IMR-90 (cell line): ENCODE measurements around the gene DHRSX. TPM values are rescaled to one million over a fixed set of nuclear protein-coding genes. Genes with fewer than 3 reads are reported as not detected.

ENCODE experiments used
- ATAC-seq: fragments of 200-7000 bp; cut with Tn5 transposase; 2 replicates; pipeline ENCODE4 v1.9.1; 2020; ENCODE audit warnings: low read depth, mild to moderate bottlenecking, moderate library complexity
- BruUV-seq: library from RNA; stranded (reverse); fragments of 400-500 nt; replicated peaks from 2 replicates; lab custom pipeline; 2021; lab: Mats Ljungman, UMichigan
- CTCF ChIA-PET: fragments of 300-600 bp; formaldehyde crosslinking; extraction: SDS; loops from one replicate; lab custom pipeline; 2021; ENCODE audit warnings: antibody characterized with exemption; lab: Yijun Ruan, JAX
- POLR2A ChIA-PET: fragments of 300-600 bp; sonication (Branson Sonifier 250); formaldehyde crosslinking; loops from one replicate; lab custom pipeline; 2022; ENCODE audit warnings: antibody characterized with exemption; ENCODE audit not compliant: unreplicated experiment; lab: Charles Lee
- DNase-seq: peaks from one replicate; pipeline ENCODE4 v3.0.0; 2013
- H2AFZ ChIP-seq: replicated peaks from 2 replicates; pipeline ENCODE3; 2013; ENCODE audit warnings: low read length, mild to moderate bottlenecking; ENCODE audit not compliant: poor library complexity
- H2AK5ac ChIP-seq: 2 replicates; pipeline ENCODE4 v1.6.1; 2013; ENCODE audit warnings: low read depth, low read length, inconsistent platforms
- H2AK9ac ChIP-seq: replicated peaks from 2 replicates; pipeline ENCODE3; 2013; ENCODE audit warnings: mild to moderate bottlenecking, low read depth, low read length, moderate library complexity; ENCODE audit not compliant: poor library complexity
- H2BK120ac ChIP-seq: 2 replicates; pipeline ENCODE4 v1.6.1; 2013; ENCODE audit warnings: low read depth, low read length, inconsistent platforms
- H2BK15ac ChIP-seq: 3 replicates; pipeline ENCODE4 v1.6.1; 2013; ENCODE audit warnings: low read depth, low read length, inconsistent platforms
- H2BK20ac ChIP-seq: 2 replicates; pipeline ENCODE4 v1.6.1; 2013; ENCODE audit warnings: low read depth, mild to moderate bottlenecking, inconsistent platforms, low read length, moderate library complexity
- H2BK5ac ChIP-seq: 2 replicates; pipeline ENCODE4 v1.6.1; 2013; ENCODE audit warnings: mild to moderate bottlenecking, low read depth, low read length, inconsistent platforms; ENCODE audit not compliant: poor library complexity, severe bottlenecking
- H3K14ac ChIP-seq: replicated peaks from 2 replicates; pipeline ENCODE4 v1.6.1; 2013; ENCODE audit warnings: low read depth, low read length, inconsistent platforms
- H3K18ac ChIP-seq: 2 replicates; pipeline ENCODE4 v1.6.1; 2013; ENCODE audit warnings: low read depth, low read length, control low read depth
- H3K23ac ChIP-seq: 2 replicates; pipeline ENCODE4 v1.6.1; 2013; ENCODE audit warnings: low read depth, low read length, inconsistent platforms
- H3K27ac ChIP-seq: 2 replicates; pipeline ENCODE4 v1.5.1; 2013; ENCODE audit warnings: mild to moderate bottlenecking, control low read depth, low read length; ENCODE audit not compliant: insufficient read depth
- H3K27me3 ChIP-seq: 2 replicates; pipeline ENCODE4 v1.6.1; 2013; ENCODE audit warnings: low read length; ENCODE audit not compliant: control insufficient read depth, insufficient read depth
- H3K36me3 ChIP-seq: 2 replicates; pipeline ENCODE4 v1.6.1; 2013; ENCODE audit warnings: low read length, mixed read lengths; ENCODE audit not compliant: control insufficient read depth, insufficient read depth
- H3K4ac ChIP-seq: 2 replicates; pipeline ENCODE4 v1.6.1; 2013; ENCODE audit warnings: low read depth, low read length, inconsistent platforms
- H3K4me1 ChIP-seq: 2 replicates; pipeline ENCODE4 v1.6.1; 2013; ENCODE audit warnings: low read length, mixed read lengths; ENCODE audit not compliant: control insufficient read depth, insufficient read depth
- H3K4me2 ChIP-seq: 2 replicates; pipeline ENCODE4 v1.6.1; 2013; ENCODE audit warnings: low read depth, mild to moderate bottlenecking, control low read depth, low read length, moderate library complexity
- H3K4me3 ChIP-seq: 2 replicates; pipeline ENCODE4 v1.5.1; 2013; ENCODE audit warnings: low read depth, mild to moderate bottlenecking, control low read depth, low read length, moderate library complexity; ENCODE audit not compliant: insufficient read depth
- H3K56ac ChIP-seq: 2 replicates; pipeline ENCODE4 v1.6.1; 2013; ENCODE audit warnings: low read length, inconsistent platforms; ENCODE audit not compliant: insufficient read depth; ENCODE audit errors: extremely low read depth
- H3K79me1 ChIP-seq, 2 experiments: 2 replicates each; pipeline ENCODE4 v1.6.1; 2013; ENCODE audit warnings: low read length in 2 of 2, inconsistent platforms in 1 of 2, low read depth in 1 of 2
- H3K9ac ChIP-seq: 2 replicates; pipeline ENCODE4 v1.6.1; 2013; ENCODE audit warnings: low read depth, low read length, control low read depth
- H3K9me1 ChIP-seq: 2 replicates; pipeline ENCODE4 v1.6.1; 2013; ENCODE audit warnings: low read length, inconsistent platforms; ENCODE audit not compliant: insufficient read depth
- H3K9me3 ChIP-seq: 2 replicates; pipeline ENCODE4 v1.6.1; 2013; ENCODE audit warnings: low read length; ENCODE audit not compliant: control insufficient read depth, insufficient read depth
- H4K20me1 ChIP-seq: 2 replicates; pipeline ENCODE4 v1.6.1; 2013; ENCODE audit warnings: low read length, inconsistent platforms; ENCODE audit not compliant: insufficient read depth
- H4K5ac ChIP-seq: 2 replicates; pipeline ENCODE4 v1.6.1; 2013; ENCODE audit warnings: mild to moderate bottlenecking, low read depth, low read length, control low read depth
- H4K8ac ChIP-seq, 2 experiments: 2 replicates each; pipeline ENCODE4 v1.6.1; 2013; ENCODE audit warnings: low read depth in 2 of 2, low read length in 2 of 2, control low read depth in 1 of 2, inconsistent platforms in 1 of 2
- H4K91ac ChIP-seq: 2 replicates; pipeline ENCODE4 v1.6.1; 2013; ENCODE audit warnings: low read depth, low read length, inconsistent platforms; ENCODE audit not compliant: insufficient read depth
- BHLHE40 ChIP-seq: fragments of 150-350 bp; IDR thresholded peaks from 2 replicates; pipeline ENCODE4 v1.6.1; 2016; ENCODE audit warnings: mild to moderate bottlenecking, low read depth, low read length
- CEBPB ChIP-seq: IDR thresholded peaks from 2 replicates; pipeline ENCODE4 v1.6.1; 2012; ENCODE audit warnings: low read depth, low read length, improper control_type of control experiment
- CHD1 ChIP-seq: IDR thresholded peaks from 2 replicates; pipeline ENCODE4 v1.6.1; 2012; ENCODE audit warnings: low read depth, low read length, improper control_type of control experiment
- CTCF ChIP-seq: conservative IDR thresholded peaks from 2 replicates; pipeline ENCODE4 v1.5.1; 2012; ENCODE audit warnings: mild to moderate bottlenecking, low read depth, low read length, improper control_type of control experiment
- ELK1 ChIP-seq: fragments of 150-350 bp; IDR thresholded peaks from 2 replicates; pipeline ENCODE4 v1.6.1; 2016; ENCODE audit warnings: low read depth, mild to moderate bottlenecking, low read length, moderate library complexity, borderline replicate concordance
- FOS ChIP-seq: fragments of 150-350 bp; IDR thresholded peaks from 2 replicates; pipeline ENCODE4 v1.6.1; 2016; ENCODE audit warnings: low read depth, low read length
- MAFK ChIP-seq: IDR thresholded peaks from 2 replicates; pipeline ENCODE4 v1.6.1; 2012; ENCODE audit warnings: low read depth, low read length, improper control_type of control experiment
- MAZ ChIP-seq: IDR thresholded peaks from 2 replicates; pipeline ENCODE4 v1.6.1; 2012; ENCODE audit warnings: low read depth, mild to moderate bottlenecking, low read length, improper control_type of control experiment, moderate library complexity, borderline replicate concordance
- MXI1 ChIP-seq: IDR thresholded peaks from 2 replicates; pipeline ENCODE4 v1.6.1; 2012; ENCODE audit warnings: low read depth, mild to moderate bottlenecking, low read length, moderate library complexity, borderline replicate concordance
- NFE2L2 ChIP-seq: fragments of 150-350 bp; IDR thresholded peaks from 2 replicates; pipeline ENCODE4 v1.6.1; 2016; ENCODE audit warnings: low read depth, mild to moderate bottlenecking, low read length
- POLR2A ChIP-seq: IDR thresholded peaks from 2 replicates; pipeline ENCODE4 v1.6.1; 2012; ENCODE audit warnings: mild to moderate bottlenecking, low read depth, low read length
- RAD21 ChIP-seq: IDR thresholded peaks from 2 replicates; pipeline ENCODE4 v1.6.1; 2012; ENCODE audit warnings: low read length, improper control_type of control experiment
- RFX5 ChIP-seq: IDR thresholded peaks from 2 replicates; pipeline ENCODE4 v1.8.0; 2012; ENCODE audit warnings: low read depth, mild to moderate bottlenecking, low read length, moderate library complexity
- SMC3 ChIP-seq: fragments of 150-350 bp; IDR thresholded peaks from 2 replicates; pipeline ENCODE4 v1.6.1; 2016; ENCODE audit warnings: low read depth, mild to moderate bottlenecking, antibody characterized with exemption, low read length, moderate library complexity
- USF2 ChIP-seq: fragments of 150-350 bp; IDR thresholded peaks from 2 replicates; pipeline ENCODE4 v1.6.1; 2017; ENCODE audit warnings: mild to moderate bottlenecking, antibody characterized with exemption, low read length, low read depth
- WGBS, 2 experiments: methylation state at CpG; one replicate each; pipeline versions ENCODE4 v1.1.5 to v1.1.7; 2013; ENCODE audit warnings: missing lambda C conversion rate in 2 of 2; ENCODE audit not compliant: insufficient read length in 1 of 2; ENCODE audit errors: extremely low coverage in 2 of 2; 5-methylcytosine and 5-hydroxymethylcytosine counted together
- dilution Hi-C: fragments of 300-500 bp; cut with HindIII; formaldehyde crosslinking; loops from one replicate; pipeline ENCODE4 v1.14.3; 2018; ENCODE audit warnings: low sequenced_read_pairs; ENCODE audit not compliant: unreplicated experiment
- in situ Hi-C: fragments of 300-500 bp; cut with MboI; formaldehyde crosslinking; loops from 3 replicates; pipeline ENCODE4 v1.14.3; 2019; ENCODE audit warnings: low sequenced_read_pairs, inconsistent platforms, mixed read lengths
- intact Hi-C: fragments of 100-400 bp; cut with micrococcal nuclease; formaldehyde crosslinking; loops from 2 replicates; pipeline ENCODE4 v1.10.0; 2022
- polyA plus RNA-seq, 3 experiments: library from polyadenylated mRNA; depleted of rRNA; stranded (reverse); fragments of >200 nt; gene quantifications; 2 replicates each; pipeline ENCODE4 v1.2.3, GENCODE V29; 2012; ENCODE audit warnings: low replicate concordance in 1 of 3
- total RNA-seq: library from RNA; depleted of rRNA; stranded (reverse); fragments of >200 nt; gene quantifications from 2 replicates; pipeline ENCODE4 v1.2.3, GENCODE V29; 2012

DHRSX gene
- total and polyA plus RNA-seq, 2 of the 4 experiments (the other 2 are of a cell fraction): 26.2 to 38.0 TPM

GRCh38 chrX:2187352-2188115, 313.2 kb downstream of the DHRSX start:
- no peak overlapping the region for H3K4me2 ChIP-seq
- intact Hi-C loops: no loop called here

More at GRCh38 chrX:2187352-2188115, 313.2 kb downstream of the DHRSX start:
- Histone ChIP-seq H3K36me3 (no peaks in the 10 kb centered on the region), H3K4me3 (no peak overlapping the region), H2AK9ac (no peak overlapping the region), H3K9me1 (no peaks in the 10 kb centered on the region), H3K9me3 (peaks cover 18% of the 10 kb centered on the region), H2BK5ac (no peak overlapping the region), H2BK120ac (no peak overlapping the region), H3K79me1 (no peaks in the 10 kb centered on the region), H2AFZ (no peak overlapping the region), H3K18ac (no peak overlapping the region), H4K8ac (no peak overlapping the region), H3K27ac (no peak overlapping the region), H3K27me3 (no peaks in the 10 kb centered on the region), H4K20me1 (no peaks in the 10 kb centered on the region), H3K56ac (no peak overlapping the region), H4K91ac (no peak overlapping the region), H2BK15ac (no peak overlapping the region), H3K9ac (no peak overlapping the region), H2AK5ac (no peak overlapping the region), H2BK20ac (no peak overlapping the region), H3K4ac (no peak overlapping the region), H4K5ac (no peak overlapping the region), H3K23ac (no peak overlapping the region), H3K4me1 (no peaks in the 10 kb centered on the region), H3K14ac (no peak overlapping the region)
- TF ChIP-seq USF2 (no peak), ELK1 (no peak), NFE2L2 (no peak), BHLHE40 (no peak), MAZ (no peak), CTCF (no peak), POLR2A (no peak), CEBPB (no peak), MAFK (no peak), CHD1 (no peak), SMC3 (no peak), RAD21 (no peak), FOS (no peak), MXI1 (no peak), RFX5 (no peak)
- CTCF ChIA-PET: no interaction called here
- in situ Hi-C loops (no loop called here), dilution Hi-C loops (no loop called here)
- no TSS peak for BruUV-seq
- ATAC-seq: no peak
- no peak for DNase-seq
- POLR2A ChIA-PET: no interaction called here
- 81% methylated on average over 7 of the region's 15 CpGs; no CpG with 5 or more reads in 1 of the 2 experiments for WGBS, 2 experiments
